Stimulated activated naive CD4-positive, alpha-beta T cell (primary cell): ENCODE results near the gene GALNTL6.

ENCODE experiments used
- DNase-seq, 6 experiments: peaks; one replicate each; lab custom pipeline; 2025; lab: John Stamatoyannopoulos, UW

The GALNTL6 gene

GRCh38 chr4:171812665-171813525 lies at the start of gene GALNTL6:
Gene GALNTL6, plus strand, starts transcription at chr4:171813404.
- DNase-seq: no peak

- DNase-seq: no peak
Observed at GRCh38 chr4:171765514-171765913, 47.7 kb upstream of the GALNTL6 start.

GRCh38 chr4:171774642-171775190 lies 38.5 kb upstream of the GALNTL6 start:
- no peak for DNase-seq

GRCh38 chr4:171779301-171779700 lies 33.9 kb upstream of the GALNTL6 start:
- no peak for DNase-seq

GRCh38 chr4:171785388-171785787 lies 27.8 kb upstream of the GALNTL6 start:
- no peak for DNase-seq

- no peak for DNase-seq
Observed at GRCh38 chr4:171793723-171794122, 19.5 kb upstream of the GALNTL6 start.

- DNase-seq: no peak
Observed at GRCh38 chr4:171794528-171794927, 18.7 kb upstream of the GALNTL6 start.

GRCh38 chr4:171809854-171810253 lies 3.4 kb upstream of the GALNTL6 start:
- DNase-seq: no peak

GRCh38 chr4:171812333-171812664 lies 905 bp upstream of the GALNTL6 start:
- no peak for DNase-seq

- DNase-seq: no peak
Observed at GRCh38 chr4:171813526-171814250, 484 bp downstream of the GALNTL6 start.

- no peak for DNase-seq
Observed at GRCh38 chr4:171814545-171814944, 1.3 kb downstream of the GALNTL6 start.

- no peak for DNase-seq
Observed at GRCh38 chr4:171817026-171817425, 3.8 kb downstream of the GALNTL6 start.

GRCh38 chr4:171834640-171835039 lies 21.4 kb downstream of the GALNTL6 start:
- no peak for DNase-seq

- no peak for DNase-seq
Observed at GRCh38 chr4:171843456-171843855, 30.3 kb downstream of the GALNTL6 start.

GRCh38 chr4:171846232-171846631 lies 33.0 kb downstream of the GALNTL6 start:
- DNase-seq: no peak

- no peak for DNase-seq
Observed at GRCh38 chr4:171846893-171847292, 33.7 kb downstream of the GALNTL6 start.

GRCh38 chr4:171847751-171848150 lies 34.5 kb downstream of the GALNTL6 start:
- DNase-seq: no peak

- no peak for DNase-seq
Observed at GRCh38 chr4:171849686-171850222, 36.5 kb downstream of the GALNTL6 start.

GRCh38 chr4:171851295-171851694 lies 38.1 kb downstream of the GALNTL6 start:
- DNase-seq: no peak

GRCh38 chr4:171857302-171858012 lies 44.3 kb downstream of the GALNTL6 start:
- DNase-seq: no peak

GRCh38 chr4:171875291-171875690 lies 62.1 kb downstream of the GALNTL6 start:
- no peak for DNase-seq

- no peak for DNase-seq
Observed at GRCh38 chr4:171876636-171877035, 63.4 kb downstream of the GALNTL6 start.
